VCaP (cell line): ENCODE measurements around the gene PRB3.

ENCODE experiments used
- H3K27ac ChIP-seq: fragments of 450-650 bp; 2 replicates; pipeline ENCODE4 v1.5.1; 2017
- TF ChIP-seq, protein P1 (sequence below): fragments of 450-650 bp; conservative IDR thresholded peaks from 2 replicates; pipeline ENCODE4 v1.5.1; 2017; ENCODE audit warnings: mild to moderate bottlenecking, moderate library complexity

Gene PRB3

DNA sequence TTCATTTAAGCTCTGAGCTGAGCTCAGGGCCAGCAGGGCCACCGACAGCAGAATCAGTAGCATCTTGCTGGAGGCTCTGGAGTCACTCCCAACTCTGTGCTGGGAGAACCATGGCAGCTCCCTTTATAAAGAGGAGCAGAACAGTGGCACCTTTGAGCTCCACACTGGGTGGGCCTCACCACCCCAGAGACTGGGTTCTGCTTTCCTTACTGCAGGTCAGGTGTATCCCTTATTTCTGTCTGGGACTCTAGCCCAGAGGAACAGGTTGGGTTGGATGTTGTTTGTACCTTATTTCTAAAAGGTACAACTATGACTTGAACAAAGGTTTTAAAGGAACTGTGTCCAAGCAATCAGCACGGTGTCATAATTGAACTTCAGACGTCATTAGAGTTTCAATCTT is at the start of gene PRB3:
PRB3 (minus strand) TSS at position 101 of the 400 bp plus-strand sequence; CDS start at position 63, 38 bp downstream.
- TF ChIP-seq, protein P1, sequence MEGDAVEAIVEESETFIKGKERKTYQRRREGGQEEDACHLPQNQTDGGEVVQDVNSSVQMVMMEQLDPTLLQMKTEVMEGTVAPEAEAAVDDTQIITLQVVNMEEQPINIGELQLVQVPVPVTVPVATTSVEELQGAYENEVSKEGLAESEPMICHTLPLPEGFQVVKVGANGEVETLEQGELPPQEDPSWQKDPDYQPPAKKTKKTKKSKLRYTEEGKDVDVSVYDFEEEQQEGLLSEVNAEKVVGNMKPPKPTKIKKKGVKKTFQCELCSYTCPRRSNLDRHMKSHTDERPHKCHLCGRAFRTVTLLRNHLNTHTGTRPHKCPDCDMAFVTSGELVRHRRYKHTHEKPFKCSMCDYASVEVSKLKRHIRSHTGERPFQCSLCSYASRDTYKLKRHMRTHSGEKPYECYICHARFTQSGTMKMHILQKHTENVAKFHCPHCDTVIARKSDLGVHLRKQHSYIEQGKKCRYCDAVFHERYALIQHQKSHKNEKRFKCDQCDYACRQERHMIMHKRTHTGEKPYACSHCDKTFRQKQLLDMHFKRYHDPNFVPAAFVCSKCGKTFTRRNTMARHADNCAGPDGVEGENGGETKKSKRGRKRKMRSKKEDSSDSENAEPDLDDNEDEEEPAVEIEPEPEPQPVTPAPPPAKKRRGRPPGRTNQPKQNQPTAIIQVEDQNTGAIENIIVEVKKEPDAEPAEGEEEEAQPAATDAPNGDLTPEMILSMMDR = no peak
- no peak within 1 kb of the TSS for H3K27ac ChIP-seq

DNA sequence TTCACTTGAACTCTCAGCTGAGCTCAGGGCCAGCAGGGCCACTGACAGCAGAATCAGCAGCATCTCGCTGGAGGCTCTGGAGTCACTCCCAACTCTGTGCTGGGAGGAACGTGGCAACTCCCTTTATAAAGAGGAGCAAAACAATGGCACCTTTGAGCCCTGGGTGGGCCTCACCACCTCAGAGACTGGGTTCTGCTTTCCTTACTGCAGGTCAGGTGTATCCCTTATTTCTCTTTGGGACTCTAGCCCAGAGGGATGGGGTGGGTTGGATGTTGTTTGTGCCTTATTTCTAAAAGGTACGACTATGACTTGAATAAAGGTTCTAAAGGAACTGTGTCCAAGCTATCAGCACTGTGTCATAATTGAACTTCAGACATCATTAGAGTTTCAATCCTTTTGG is 40.8 kb upstream of the PRB3 start, which contains the start of gene PRB4:
PRB4 (minus strand) TSS at position 101 of the 400 bp plus-strand sequence; CDS start at position 63, 38 bp downstream.
- H3K27ac ChIP-seq = no peak within 1 kb of the TSS
- TF ChIP-seq, protein P1 = no peak

DNA sequence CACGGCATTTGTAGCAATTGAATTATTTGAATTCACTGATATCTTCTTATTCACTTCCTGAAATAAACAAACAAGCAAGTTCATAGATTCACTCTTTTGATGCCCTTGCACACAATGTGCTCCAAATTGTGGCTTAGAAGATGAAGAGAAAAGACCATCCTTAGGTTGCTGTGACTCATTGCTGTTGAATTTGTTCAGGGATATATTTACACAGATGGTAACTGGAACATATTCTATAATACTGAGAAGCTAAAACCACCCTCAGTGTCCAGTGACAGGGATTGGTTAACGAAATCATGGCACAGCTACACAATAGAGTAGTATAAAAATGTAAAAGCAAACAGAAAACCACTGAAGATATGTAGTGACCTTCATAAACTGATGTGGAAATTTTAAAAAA is 37.6 kb upstream of the PRB3 start:
- TF ChIP-seq, protein P1 = no peak
- H3K27ac ChIP-seq = no peak overlapping the region

DNA sequence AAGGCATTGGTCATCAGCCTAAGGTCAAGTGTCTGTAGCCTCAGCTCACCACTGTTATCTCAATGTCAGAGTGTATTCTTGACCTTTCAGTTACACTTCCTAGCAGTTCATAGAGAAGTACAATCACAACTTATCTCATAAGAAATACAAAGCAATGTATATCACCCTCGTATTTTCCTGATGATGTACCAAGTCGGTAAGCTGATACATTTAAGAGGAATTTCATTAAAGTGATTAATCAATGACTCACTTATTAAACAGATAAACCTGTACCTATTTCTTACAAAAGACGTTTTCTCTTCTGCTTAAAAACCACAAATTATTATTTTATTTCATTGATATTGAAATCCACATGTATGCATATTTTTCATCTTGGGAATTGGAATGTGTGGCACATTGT is 3.9 kb upstream of the PRB3 start:
- TF ChIP-seq, protein P1 = no peak
- H3K27ac ChIP-seq = no peak overlapping the region

DNA sequence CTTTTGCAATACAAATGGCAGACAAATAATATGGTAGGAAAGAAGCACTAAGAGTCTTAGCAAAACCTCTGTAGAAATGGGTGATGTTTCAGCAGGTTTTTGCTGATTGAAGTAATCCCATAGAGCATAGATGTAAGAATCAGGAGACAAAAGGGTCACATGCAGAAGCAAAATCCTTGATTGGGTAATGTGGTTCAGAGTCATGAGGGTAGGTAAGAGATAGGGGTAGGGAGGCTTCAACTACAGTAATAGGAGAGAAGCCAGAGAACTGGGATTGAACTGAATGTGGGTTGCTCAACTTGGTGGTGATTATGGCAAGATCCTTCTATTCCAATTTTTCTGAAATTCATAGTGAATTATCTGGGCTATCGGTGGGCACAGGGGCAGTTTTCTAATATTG is 5.0 kb downstream of the PRB3 start:
- TF ChIP-seq, protein P1 = no peak
- H3K27ac ChIP-seq = no peak overlapping the region

DNA sequence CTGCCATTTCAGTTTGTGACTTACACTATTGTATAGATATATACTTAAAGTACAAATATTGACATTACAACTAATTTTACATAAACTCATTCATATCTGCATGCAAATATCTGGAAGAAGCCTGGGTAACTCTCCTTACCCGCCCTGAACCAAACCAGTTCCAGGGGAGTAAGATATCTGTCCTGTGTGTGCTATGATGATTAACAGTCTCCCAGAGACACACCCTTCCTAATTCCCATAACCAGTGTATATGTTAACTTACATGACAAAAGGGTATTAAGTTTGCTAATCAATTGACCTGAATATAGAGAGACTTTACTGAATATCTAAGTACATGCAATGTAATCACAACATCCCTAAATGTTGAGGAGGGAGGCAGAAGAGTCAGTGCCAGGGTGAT is 23.0 kb downstream of the PRB3 start:
- no peak overlapping the region for H3K27ac ChIP-seq
- TF ChIP-seq, protein P1 = no peak

DNA sequence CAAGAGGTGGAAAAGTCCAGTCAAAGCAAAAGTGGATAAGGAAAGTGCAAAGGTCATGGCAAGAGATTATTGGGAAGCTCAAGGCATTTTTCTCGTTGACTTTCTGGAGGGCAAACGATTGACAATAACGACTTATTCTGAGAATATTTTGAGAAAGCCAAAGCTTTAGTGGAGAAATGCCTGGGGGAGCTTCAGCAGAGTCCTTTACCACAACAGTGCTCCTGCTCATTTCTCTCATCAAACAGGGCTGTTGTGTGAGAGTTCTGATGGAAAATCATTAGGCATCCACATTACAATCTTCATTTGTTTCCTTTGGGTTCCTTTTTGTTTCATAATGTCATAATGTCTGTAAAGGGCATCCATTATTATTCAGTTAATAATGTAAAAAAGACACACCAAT is 26.9 kb downstream of the PRB3 start:
- TF ChIP-seq, protein P1 = no peak

More for the DNA sequence above, 26.9 kb downstream of the PRB3 start:
- H3K27ac ChIP-seq = no peak overlapping the region
